GM18858 (cell line): ENCODE measurements around the gene PPFIA4.

Experiments used
- ATAC-seq: cut with Tn5 transposase; IDR thresholded peaks from one replicate; pipeline ENCODE4 v1.9.1; 2021; ENCODE audit not compliant: unreplicated experiment

Gene PPFIA4

GRCh38 chr1:203124546-203125317 lies 98.4 kb downstream of the PPFIA4 start:
- no peak for ATAC-seq

- ATAC-seq = no peak
Measured at GRCh38 chr1:203126151-203126865, 100.0 kb downstream of the PPFIA4 start.

DNA sequence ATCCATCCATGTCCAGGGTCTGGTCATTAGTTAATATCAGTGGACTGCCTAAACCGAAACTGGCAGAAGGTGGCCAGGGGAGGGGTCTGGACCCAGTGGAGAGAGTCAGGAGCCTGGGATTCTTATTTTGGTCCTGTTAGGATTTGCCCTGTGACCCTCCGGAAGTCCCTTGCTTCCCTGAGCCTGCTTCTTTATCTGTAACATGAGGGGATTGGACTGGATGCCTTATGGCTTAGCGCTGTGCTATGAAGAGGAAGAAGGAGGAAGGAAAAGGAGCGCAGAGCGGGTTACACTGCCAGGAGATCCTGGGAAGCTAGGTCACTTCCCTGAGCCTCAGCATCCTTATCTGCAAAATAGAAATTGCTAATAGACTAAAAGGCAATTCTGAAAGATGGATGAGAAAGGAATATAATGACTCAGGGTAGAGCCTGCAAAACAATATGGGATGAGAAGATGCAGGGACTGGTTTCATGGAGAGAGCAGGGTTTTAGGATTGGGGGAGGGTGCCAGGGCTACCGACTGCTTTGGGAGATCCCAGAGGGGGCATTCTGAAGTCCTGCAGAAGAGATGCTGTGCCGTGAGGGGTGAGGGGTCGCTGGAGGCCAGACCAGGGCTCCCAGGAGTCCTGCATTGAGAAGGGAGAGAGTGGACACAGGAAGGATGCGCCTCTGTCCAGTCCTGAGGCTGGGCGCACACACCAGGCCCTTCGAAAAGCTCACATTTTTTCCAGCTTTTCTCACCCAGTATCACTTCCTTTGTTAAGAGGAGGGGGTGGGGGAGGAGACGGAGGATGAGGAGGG lies 100.8 kb downstream of the PPFIA4 start:
- ATAC-seq = no peak

DNA sequence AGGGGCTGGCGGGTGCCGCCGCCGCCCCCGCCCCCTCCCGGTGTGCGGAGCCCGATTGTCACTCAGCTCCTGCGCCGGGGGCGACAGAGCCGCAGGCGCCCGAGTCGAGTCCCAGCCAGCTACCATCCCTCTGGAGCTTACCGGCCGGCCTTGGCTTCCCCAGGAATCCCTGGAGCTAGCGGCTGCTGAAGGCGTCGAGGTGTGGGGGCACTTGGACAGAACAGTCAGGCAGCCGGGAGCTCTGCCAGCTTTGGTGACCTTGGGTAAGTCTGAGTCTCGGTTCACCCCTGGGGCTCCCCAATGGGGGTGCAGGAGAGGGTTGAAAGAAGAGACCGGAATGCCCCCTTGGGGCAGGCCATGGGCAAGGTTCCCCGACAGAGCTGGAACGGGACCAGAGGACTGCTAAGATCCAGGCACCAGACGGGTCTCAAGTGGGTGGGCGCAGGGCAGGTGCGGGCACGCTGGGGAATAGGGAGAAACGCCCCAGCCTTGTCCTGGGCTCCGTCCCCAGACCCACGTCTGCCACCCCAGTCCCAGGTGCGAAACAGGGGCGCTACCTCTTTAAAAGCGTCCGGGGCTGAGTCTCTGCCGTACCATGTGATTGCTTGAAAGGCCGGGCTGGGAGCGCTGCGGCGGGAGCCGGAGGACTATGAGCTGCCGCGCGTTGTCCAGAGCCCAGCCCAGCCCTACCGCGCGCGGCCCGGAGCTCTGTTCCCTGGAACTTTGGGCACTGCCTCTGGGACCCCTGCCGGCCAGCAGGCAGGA lies 101.6 kb downstream of the PPFIA4 start, which contains the start of gene ADORA1:
Gene ADORA1 (plus strand): TSS at position 61 of the 765 bp plus-strand sequence. CDS start 1,116 bp downstream, outside the sequence.
- no peak for ATAC-seq

- ATAC-seq = no peak
Measured at GRCh38 chr1:203128431-203128715, 102.1 kb downstream of the PPFIA4 start.
